ENCODE data around the gene KAZALD1.

KAZALD1 gene

DNA sequence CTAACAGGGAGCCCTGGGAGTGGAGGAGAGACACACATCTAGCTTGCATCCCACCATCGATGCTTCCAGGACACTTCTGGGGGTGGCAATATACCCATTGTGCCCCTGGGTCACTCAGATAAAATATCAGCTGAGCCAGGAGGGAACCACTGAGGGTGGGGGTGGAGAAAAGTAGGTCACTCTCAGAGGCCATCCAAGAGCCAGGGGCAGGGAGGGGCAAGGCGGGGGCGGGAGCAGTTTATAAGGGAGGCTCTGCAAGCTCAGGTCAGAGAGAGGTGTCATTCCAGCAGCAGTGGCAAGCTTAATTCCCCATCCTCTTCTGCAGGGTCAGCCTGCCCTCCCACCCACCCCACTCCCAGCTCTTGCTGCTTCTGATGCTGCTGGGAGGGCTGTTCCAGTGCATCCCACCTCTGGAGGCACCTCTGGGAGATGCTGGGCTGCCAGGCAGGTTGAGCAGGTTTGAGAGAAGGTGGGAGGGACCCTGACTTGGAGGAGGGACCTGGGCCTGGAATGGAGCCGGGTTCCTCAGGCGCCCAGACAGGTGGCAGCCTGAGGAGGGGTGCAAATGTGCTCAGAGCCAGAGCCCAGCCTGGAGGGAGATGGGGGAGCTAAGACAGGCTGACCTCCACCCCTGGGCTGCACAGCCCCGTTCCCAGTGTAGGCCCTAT, 49.2 kb downstream of the KAZALD1 start:
- ChIA-PET POLR2A (interaction anchor here (0.7 kb wide), 1 partner anchor 20 kb away, joined by 5 read pairs; the partner anchor contains the start of gene TLX1), CTCF (interaction anchor here (0.5 to 1.6 kb wide), 5 partner anchors 9 to 220 kb away, joined by 3 to 5 read pairs (median 3); no protein-coding TSS in a partner anchor)
- H3K4me3 ChIP-seq (ENCODE audit: low read depth, low read length), result no peak overlapping the region
- H3K9me3 ChIP-seq (ENCODE audit: control insufficient read depth, insufficient read depth, low read depth, low read length), result no peaks in the 10 kb centered on the region
- H3K4me1 ChIP-seq (ENCODE audit: control insufficient read depth, insufficient read depth, low read length), result 0 out of 2 replicates have a peak, but pooled peaks cover 2% of the 10 kb centered on the region
- H3K36me3 ChIP-seq (ENCODE audit: control insufficient read depth in 2 of 2, insufficient read depth in 1 of 2, low read length in 2 of 2), result no peaks in the 10 kb centered on the region
- H3K27ac ChIP-seq (ENCODE audit: extremely low read depth, low read depth, low read length), result no peak overlapping the region
- no peak for TF ChIP-seq ZNF624 (tag by site-specific recombination; IDR thresholded peaks at IDR 0.05)
- 0 out of 2 replicates have a peak, but pooled peaks have one; percentile 40 for TF ChIP-seq EGR2 (tag by site-specific recombination; IDR thresholded peaks at IDR 0.05; ENCODE audit: low read depth)
- peak; percentile 34; the same call in 1 of the 2 replicates for TF ChIP-seq ZFHX2 (tag by site-specific recombination; conservative IDR thresholded peaks at IDR 0.05)

DNA sequence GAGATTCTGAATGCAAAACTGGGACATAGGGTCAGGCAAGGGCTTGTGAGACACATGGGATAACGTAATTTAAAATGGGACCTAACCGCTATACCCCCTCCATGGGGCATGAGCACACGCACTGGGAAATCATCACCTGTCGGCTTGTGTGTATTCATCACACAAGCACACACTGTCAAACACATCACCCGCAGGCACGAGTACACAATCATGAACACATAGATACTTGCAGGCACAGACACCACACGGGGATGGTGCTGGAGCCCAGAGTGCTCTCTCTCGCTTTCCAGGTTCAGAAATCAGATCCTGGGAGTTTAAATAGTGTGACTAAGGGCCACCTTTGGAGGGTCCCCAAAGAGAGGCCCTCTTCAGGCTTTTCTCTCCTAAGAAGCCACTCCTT, 49.8 kb downstream of the KAZALD1 start:
- H3K4me3 ChIP-seq (ENCODE audit: low read depth, low read length), result no peak overlapping the region
- H3K4me1 ChIP-seq (ENCODE audit: control insufficient read depth, insufficient read depth, low read length), result 0 out of 2 replicates have a peak, but pooled peaks cover 2% of the 10 kb centered on the region
- no peaks in the 10 kb centered on the region for H3K36me3 ChIP-seq (ENCODE audit: control insufficient read depth in 2 of 2, insufficient read depth in 1 of 2, low read length in 2 of 2)
- TF ChIP-seq ZBTB17 (tag by site-specific recombination; IDR thresholded peaks at IDR 0.05), result peak; percentile 73
- TF ChIP-seq, protein P1, sequence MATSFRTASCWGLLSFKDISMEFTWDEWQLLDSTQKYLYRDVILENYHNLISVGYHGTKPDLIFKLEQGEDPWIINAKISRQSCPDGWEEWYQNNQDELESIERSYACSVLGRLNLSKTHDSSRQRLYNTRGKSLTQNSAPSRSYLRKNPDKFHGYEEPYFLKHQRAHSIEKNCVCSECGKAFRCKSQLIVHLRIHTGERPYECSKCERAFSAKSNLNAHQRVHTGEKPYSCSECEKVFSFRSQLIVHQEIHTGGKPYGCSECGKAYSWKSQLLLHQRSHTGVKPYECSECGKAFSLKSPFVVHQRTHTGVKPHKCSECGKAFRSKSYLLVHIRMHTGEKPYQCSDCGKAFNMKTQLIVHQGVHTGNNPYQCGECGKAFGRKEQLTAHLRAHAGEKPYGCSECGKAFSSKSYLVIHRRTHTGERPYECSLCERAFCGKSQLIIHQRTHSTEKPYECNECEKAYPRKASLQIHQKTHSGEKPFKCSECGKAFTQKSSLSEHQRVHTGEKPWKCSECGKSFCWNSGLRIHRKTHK (tag by site-specific recombination; IDR thresholded peaks at IDR 0.05), result no peak
- TF ChIP-seq, protein P2, sequence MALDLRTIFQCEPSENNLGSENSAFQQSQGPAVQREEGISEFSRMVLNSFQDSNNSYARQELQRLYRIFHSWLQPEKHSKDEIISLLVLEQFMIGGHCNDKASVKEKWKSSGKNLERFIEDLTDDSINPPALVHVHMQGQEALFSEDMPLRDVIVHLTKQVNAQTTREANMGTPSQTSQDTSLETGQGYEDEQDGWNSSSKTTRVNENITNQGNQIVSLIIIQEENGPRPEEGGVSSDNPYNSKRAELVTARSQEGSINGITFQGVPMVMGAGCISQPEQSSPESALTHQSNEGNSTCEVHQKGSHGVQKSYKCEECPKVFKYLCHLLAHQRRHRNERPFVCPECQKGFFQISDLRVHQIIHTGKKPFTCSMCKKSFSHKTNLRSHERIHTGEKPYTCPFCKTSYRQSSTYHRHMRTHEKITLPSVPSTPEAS (tag by site-specific recombination; IDR thresholded peaks at IDR 0.05), result peak; percentile 23; the same call in 1 of the 2 replicates
- CTCF ChIA-PET, result interaction anchor here (1.0 kb wide), 1 partner anchor 10 kb away, joined by 3 read pairs; no protein-coding TSS in a partner anchor
- POLR2A ChIA-PET, result no interaction called here
- H3K27ac ChIP-seq (ENCODE audit: extremely low read depth, low read depth, low read length), result no peak overlapping the region
- no peaks in the 10 kb centered on the region for H3K9me3 ChIP-seq (ENCODE audit: control insufficient read depth, insufficient read depth, low read depth, low read length)

DNA sequence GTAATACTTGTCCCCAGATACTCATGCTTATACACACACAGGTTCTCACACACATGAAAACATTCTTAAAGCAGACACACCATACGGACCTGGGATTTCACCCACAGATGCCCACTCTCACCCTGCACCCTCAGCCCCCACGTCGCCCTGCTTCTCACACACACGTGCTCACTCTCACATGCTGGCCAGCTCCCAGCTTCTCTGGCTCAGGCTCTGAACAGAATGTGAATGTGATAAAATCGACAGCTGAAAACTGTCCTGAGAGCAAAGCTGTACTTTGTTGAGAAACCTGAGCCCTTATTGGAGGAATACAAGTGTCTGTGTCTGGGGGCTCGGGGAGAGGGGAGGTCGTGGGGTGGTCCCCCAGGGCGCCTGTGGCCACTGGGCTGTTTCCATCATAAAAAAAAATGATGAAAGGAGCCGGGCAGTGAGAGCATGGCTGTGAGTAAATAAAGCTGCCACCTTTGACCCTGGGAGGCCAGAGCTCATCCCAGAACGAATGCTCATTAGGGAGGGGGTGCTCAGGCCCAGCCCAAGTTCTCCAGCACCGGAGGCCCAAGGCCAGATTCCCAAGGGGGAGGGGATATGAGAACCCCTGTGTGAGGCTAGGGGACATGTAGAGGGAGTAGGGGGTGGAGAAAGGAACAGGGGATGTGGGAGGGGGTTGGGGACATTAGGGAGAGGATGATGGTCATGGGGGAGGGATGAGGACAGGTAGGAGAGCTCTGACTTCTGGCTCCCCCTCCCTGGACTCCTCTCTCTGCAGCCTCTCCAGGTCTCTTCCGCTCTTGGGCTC, 51.2 kb downstream of the KAZALD1 start:
- Histone ChIP-seq H3K4me3 (ENCODE audit: low read depth, low read length) (no peak overlapping the region), H3K27ac (ENCODE audit: extremely low read depth, low read depth, low read length) (no peak overlapping the region), H3K9me3 (ENCODE audit: control insufficient read depth, insufficient read depth, low read depth, low read length) (no peaks in the 10 kb centered on the region), H3K4me1 (ENCODE audit: control insufficient read depth, insufficient read depth, low read length) (0 out of 2 replicates have a peak, but pooled peaks cover 2% of the 10 kb centered on the region), H3K36me3 (ENCODE audit: control insufficient read depth in 2 of 2, insufficient read depth in 1 of 2, low read length in 2 of 2) (no peaks in the 10 kb centered on the region)
- TF ChIP-seq, protein P3, sequence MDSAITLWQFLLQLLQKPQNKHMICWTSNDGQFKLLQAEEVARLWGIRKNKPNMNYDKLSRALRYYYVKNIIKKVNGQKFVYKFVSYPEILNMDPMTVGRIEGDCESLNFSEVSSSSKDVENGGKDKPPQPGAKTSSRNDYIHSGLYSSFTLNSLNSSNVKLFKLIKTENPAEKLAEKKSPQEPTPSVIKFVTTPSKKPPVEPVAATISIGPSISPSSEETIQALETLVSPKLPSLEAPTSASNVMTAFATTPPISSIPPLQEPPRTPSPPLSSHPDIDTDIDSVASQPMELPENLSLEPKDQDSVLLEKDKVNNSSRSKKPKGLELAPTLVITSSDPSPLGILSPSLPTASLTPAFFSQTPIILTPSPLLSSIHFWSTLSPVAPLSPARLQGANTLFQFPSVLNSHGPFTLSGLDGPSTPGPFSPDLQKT (IDR thresholded peaks at IDR 0.05; ENCODE audit: borderline replicate concordance, low read depth, low read length), result no peak
- TF ChIP-seq ZNF169 (tag by site-specific recombination; IDR thresholded peaks at IDR 0.05) (no peak), TCF7L2 (IDR thresholded peaks at IDR 0.05; ENCODE audit: borderline replicate concordance, low read depth, low read length) (peak; percentile 55)
- TF ChIP-seq, protein P4, sequence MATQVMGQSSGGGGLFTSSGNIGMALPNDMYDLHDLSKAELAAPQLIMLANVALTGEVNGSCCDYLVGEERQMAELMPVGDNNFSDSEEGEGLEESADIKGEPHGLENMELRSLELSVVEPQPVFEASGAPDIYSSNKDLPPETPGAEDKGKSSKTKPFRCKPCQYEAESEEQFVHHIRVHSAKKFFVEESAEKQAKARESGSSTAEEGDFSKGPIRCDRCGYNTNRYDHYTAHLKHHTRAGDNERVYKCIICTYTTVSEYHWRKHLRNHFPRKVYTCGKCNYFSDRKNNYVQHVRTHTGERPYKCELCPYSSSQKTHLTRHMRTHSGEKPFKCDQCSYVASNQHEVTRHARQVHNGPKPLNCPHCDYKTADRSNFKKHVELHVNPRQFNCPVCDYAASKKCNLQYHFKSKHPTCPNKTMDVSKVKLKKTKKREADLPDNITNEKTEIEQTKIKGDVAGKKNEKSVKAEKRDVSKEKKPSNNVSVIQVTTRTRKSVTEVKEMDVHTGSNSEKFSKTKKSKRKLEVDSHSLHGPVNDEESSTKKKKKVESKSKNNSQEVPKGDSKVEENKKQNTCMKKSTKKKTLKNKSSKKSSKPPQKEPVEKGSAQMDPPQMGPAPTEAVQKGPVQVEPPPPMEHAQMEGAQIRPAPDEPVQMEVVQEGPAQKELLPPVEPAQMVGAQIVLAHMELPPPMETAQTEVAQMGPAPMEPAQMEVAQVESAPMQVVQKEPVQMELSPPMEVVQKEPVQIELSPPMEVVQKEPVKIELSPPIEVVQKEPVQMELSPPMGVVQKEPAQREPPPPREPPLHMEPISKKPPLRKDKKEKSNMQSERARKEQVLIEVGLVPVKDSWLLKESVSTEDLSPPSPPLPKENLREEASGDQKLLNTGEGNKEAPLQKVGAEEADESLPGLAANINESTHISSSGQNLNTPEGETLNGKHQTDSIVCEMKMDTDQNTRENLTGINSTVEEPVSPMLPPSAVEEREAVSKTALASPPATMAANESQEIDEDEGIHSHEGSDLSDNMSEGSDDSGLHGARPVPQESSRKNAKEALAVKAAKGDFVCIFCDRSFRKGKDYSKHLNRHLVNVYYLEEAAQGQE (tag by site-specific recombination; IDR thresholded peaks at IDR 0.05), result peak; percentile 67; the same call in 1 of the 2 replicates
- CTCF ChIA-PET, result interaction anchor here (0.6 to 1.4 kb wide), 4 partner anchors 15 to 831 kb away, joined by 4 to 6 read pairs (median 4); no protein-coding TSS in a partner anchor
- POLR2A ChIA-PET, result interaction anchor here (0.9 to 1.3 kb wide), 2 partner anchors 11 to 70 kb away, joined by 3 read pairs; no protein-coding TSS in a partner anchor

Data from HEK293 (cell line).